ENCODE measurements around the gene OSMR. TPM values are rescaled to one million over a fixed set of nuclear protein-coding genes. Genes with fewer than 3 reads are reported as not detected.
A peak's percentile ranks its signal among the peaks of the same experiment; 100 is the strongest.

OSMR gene
- total RNA-seq, 4 donors from 2014 or later, result 6.3 to 16.5 (median 11.7) TPM

DNA sequence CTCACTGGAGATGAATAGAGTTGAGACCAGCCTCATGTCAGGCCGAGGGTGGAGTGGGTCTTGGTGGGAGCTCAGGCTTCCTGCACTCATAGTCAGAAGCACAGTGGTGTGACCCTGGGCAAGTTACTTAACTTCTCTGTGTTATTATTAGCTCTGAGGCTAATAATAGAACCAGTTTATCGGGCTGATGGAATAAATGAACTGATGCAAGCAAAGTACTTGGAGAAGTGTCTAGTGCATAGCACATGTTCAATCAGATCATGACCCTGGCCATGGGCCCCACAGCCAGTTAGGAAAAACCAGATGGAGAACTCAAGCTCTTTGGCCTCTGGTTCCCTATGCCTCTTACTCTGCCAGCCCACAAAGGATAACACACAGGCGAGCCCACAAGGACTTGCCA lies 45.3 kb upstream of the OSMR start:
- intact Hi-C loops (cut with DNase I; ENCODE audit: low total_unique reads) (loop anchor here (10.0 kb wide), 1 partner anchor 356 kb away; no protein-coding TSS in a partner anchor), in situ Hi-C loops (cut with MboI; ENCODE audit: low pct_ligation_motif_present in 1 of 4, low pct_unique_long_range_greater_than_20kb in 1 of 4, low sequenced_read_pairs in 3 of 4) (loop anchor here in 3 of 4 donors (10.0 to 25.0 kb wide), 3 partner anchors 238 to 366 kb away; partner anchors contain the start of gene LIFR (in 1 of the 3))
- TF ChIP-seq, protein P1, sequence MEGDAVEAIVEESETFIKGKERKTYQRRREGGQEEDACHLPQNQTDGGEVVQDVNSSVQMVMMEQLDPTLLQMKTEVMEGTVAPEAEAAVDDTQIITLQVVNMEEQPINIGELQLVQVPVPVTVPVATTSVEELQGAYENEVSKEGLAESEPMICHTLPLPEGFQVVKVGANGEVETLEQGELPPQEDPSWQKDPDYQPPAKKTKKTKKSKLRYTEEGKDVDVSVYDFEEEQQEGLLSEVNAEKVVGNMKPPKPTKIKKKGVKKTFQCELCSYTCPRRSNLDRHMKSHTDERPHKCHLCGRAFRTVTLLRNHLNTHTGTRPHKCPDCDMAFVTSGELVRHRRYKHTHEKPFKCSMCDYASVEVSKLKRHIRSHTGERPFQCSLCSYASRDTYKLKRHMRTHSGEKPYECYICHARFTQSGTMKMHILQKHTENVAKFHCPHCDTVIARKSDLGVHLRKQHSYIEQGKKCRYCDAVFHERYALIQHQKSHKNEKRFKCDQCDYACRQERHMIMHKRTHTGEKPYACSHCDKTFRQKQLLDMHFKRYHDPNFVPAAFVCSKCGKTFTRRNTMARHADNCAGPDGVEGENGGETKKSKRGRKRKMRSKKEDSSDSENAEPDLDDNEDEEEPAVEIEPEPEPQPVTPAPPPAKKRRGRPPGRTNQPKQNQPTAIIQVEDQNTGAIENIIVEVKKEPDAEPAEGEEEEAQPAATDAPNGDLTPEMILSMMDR (IDR thresholded peaks at IDR 0.05), result no peak
- TF ChIP-seq POLR2AphosphoS5 (IDR thresholded peaks at IDR 0.05), result no peak
- TF ChIP-seq POLR2A (IDR thresholded peaks at IDR 0.05), result no peak
- no peak for TF ChIP-seq EP300 (IDR thresholded peaks at IDR 0.05; ENCODE audit: low read depth)
- no peak overlapping the region for H3K4me3 ChIP-seq
- H3K9me3 ChIP-seq, result no peaks in the 10 kb centered on the region
- 43% methylated on average over 3 of the region's 3 CpGs; no CpG with 5 or more reads in 1 of the 2 donors for WGBS, 2 donors (ENCODE audit: low coverage in 1 of 2)
- no peak overlapping the region for H3K27ac ChIP-seq
- no peaks in the 10 kb centered on the region for H3K4me1 ChIP-seq
- no peak for DNase-seq
- H3K27me3 ChIP-seq, result no peaks in the 10 kb centered on the region
- no peaks in the 10 kb centered on the region for H3K36me3 ChIP-seq

DNA sequence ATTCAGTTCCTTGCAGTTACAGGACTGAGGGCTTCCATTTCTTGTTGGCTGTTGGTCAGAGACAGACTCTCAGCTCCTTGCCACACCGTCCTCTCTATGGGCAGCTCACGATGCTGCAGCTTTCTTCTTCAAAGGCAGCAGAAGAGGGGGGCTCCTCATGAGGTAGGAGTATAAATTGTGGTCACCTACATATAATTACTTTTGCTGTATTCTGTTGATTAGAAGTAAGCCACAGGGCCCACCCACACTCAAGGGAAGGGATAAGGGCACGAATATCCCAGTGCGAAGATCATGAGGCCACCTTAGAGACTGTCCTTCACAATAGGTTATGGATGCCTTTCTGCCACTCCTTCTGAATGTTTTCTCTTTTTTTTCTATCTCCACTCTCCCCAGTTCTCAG lies 43.7 kb upstream of the OSMR start:
- H3K36me3 ChIP-seq, result no peaks in the 10 kb centered on the region
- in situ Hi-C loops (cut with MboI; ENCODE audit: low pct_ligation_motif_present in 1 of 4, low pct_unique_long_range_greater_than_20kb in 1 of 4, low sequenced_read_pairs in 3 of 4), result loop anchor here in 3 of 4 donors (10.0 to 25.0 kb wide), 3 partner anchors 240 to 367 kb away; partner anchors contain the start of gene LIFR (in 1 of the 3)

DNA sequence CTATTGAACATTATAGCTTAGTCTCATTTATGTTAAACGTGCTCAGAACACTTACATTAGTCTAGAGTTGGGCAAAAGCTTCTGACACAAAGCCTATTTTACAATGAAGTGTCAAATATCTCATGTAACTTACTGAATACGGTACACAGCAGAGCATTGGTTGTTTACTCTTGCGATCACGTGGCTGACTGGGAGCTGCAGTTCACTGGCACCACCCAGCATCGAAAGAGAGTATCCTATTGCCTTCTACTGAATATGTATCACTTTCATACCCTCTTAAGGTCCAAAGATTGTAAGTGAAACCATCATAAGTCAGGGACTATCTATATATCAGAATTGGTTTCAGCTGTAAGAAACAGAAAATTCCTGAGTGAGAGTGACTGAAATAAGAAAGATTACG lies 42.6 kb upstream of the OSMR start:
- intact Hi-C loops (cut with DNase I; ENCODE audit: low total_unique reads), result loop anchor here (10.0 kb wide), 1 partner anchor 358 kb away; no protein-coding TSS in a partner anchor
- Histone ChIP-seq H3K9me3 (no peaks in the 10 kb centered on the region), H3K27me3 (no peaks in the 10 kb centered on the region), H3K27ac (no peak overlapping the region), H3K4me1 (no peaks in the 10 kb centered on the region), H3K36me3 (no peaks in the 10 kb centered on the region), H3K4me3 (no peak overlapping the region)
- WGBS, 2 donors (ENCODE audit: low coverage in 1 of 2), result 57 to 72% methylated on average over 6 of the region's 6 CpGs
- no peak for DNase-seq
- TF ChIP-seq POLR2A (IDR thresholded peaks at IDR 0.05), result no peak
- TF ChIP-seq, protein P1 (IDR thresholded peaks at IDR 0.05), result no peak
- TF ChIP-seq POLR2AphosphoS5 (IDR thresholded peaks at IDR 0.05), result no peak
- no peak for TF ChIP-seq EP300 (IDR thresholded peaks at IDR 0.05; ENCODE audit: low read depth)
- in situ Hi-C loops (cut with MboI; ENCODE audit: low pct_ligation_motif_present in 1 of 4, low pct_unique_long_range_greater_than_20kb in 1 of 4, low sequenced_read_pairs in 3 of 4), result loop anchor here in 3 of 4 donors (10.0 to 25.0 kb wide), 3 partner anchors 241 to 368 kb away; partner anchors contain the start of gene LIFR (in 1 of the 3)

More for the DNA sequence above, 43.7 kb upstream of the OSMR start:
- intact Hi-C loops (cut with DNase I; ENCODE audit: low total_unique reads), result loop anchor here (10.0 kb wide), 1 partner anchor 357 kb away; no protein-coding TSS in a partner anchor
- H3K9me3 ChIP-seq, result no peaks in the 10 kb centered on the region
- H3K4me3 ChIP-seq, result no peak overlapping the region
- no peak for DNase-seq
- no peak overlapping the region for H3K27ac ChIP-seq
- no peak for TF ChIP-seq POLR2A (IDR thresholded peaks at IDR 0.05)
- no peak for TF ChIP-seq EP300 (IDR thresholded peaks at IDR 0.05; ENCODE audit: low read depth)
- no peak for TF ChIP-seq POLR2AphosphoS5 (IDR thresholded peaks at IDR 0.05)
- TF ChIP-seq, protein P1 (IDR thresholded peaks at IDR 0.05), result no peak
- WGBS, 2 donors (ENCODE audit: low coverage in 1 of 2), result 91 to 100% methylated on average over 1 to 4 of the region's 4 CpGs
- H3K4me1 ChIP-seq, result no peaks in the 10 kb centered on the region
- no peaks in the 10 kb centered on the region for H3K27me3 ChIP-seq

DNA sequence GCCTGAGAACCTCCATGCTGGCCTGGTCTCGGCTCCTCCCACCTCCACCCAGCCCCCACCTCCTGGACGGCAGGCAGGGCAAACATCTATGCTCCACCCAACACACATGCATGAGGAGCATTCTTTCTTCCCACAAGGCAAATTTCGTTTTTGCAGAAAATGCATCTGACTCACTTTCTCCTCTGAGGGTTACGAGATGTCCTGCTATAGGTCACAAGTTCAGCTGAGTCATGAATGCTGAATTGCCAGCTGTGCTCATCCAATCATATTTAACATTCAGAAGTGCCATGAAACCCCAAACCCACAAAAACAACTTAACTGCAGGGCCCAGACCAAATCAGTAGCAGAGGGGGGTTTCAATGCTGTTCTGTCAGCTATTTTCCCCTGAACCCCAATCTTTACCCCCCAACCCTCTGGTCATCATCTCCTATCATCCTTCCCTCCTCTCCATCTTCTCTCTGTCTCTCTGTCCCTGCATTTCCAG lies 39.0 kb upstream of the OSMR start:
- DNase-seq, result no peak
- Histone ChIP-seq H3K4me3 (no peak overlapping the region), H3K27me3 (no peaks in the 10 kb centered on the region), H3K36me3 (no peaks in the 10 kb centered on the region), H3K4me1 (peaks cover 0 to 13% (median 0%) of the 10 kb centered on the region in 4 donors), H3K27ac (peak overlapping the region in 1 of 4 donors; percentile 34), H3K9me3 (no peaks in the 10 kb centered on the region)
- 15 to 37% methylated on average over 2 to 4 of the region's 4 CpGs for WGBS, 2 donors (ENCODE audit: low coverage in 1 of 2)
- intact Hi-C loops (cut with DNase I; ENCODE audit: low total_unique reads), result loop anchor here (10.0 kb wide), 1 partner anchor 362 kb away; no protein-coding TSS in a partner anchor
- TF ChIP-seq POLR2AphosphoS5 (IDR thresholded peaks at IDR 0.05) (peak in 1 of 3 donors; percentile 43), POLR2A (IDR thresholded peaks at IDR 0.05) (no peak)
- in situ Hi-C loops (cut with MboI; ENCODE audit: low pct_ligation_motif_present in 1 of 4, low pct_unique_long_range_greater_than_20kb in 1 of 4, low sequenced_read_pairs in 3 of 4), result loop anchor here in 3 of 4 donors (10.0 to 25.0 kb wide), 3 partner anchors 245 to 372 kb away; partner anchors contain the start of gene LIFR (in 1 of the 3)

Data from transverse colon (tissue), 4 donors.